Measurements from ENCODE around the gene SORL1.

Gene SORL1

GRCh38 chr11:121456816-121457431 lies 4.8 kb downstream of the SORL1 start:
- H3K36me3 ChIP-seq (ENCODE audit: control insufficient read depth, insufficient read depth, low read length) = no peaks in the 10 kb centered on the region
- H3K4me3 ChIP-seq (ENCODE audit: low read depth, low read length) = no peak overlapping the region
- no peak overlapping the region for H3K9ac ChIP-seq (ENCODE audit: low read depth, low read length)
- no peaks in the 10 kb centered on the region for H3K27me3 ChIP-seq (ENCODE audit: control insufficient read depth, insufficient read depth, low read length)
- peaks cover 33% of the 10 kb centered on the region for H3K4me1 ChIP-seq (ENCODE audit: control insufficient read depth, insufficient read depth, low read length)
- H3K9me3 ChIP-seq (ENCODE audit: control insufficient read depth, insufficient read depth, low read length) = no peaks in the 10 kb centered on the region

- no peak overlapping the region for H3K9ac ChIP-seq (ENCODE audit: low read depth, low read length)
- H3K36me3 ChIP-seq (ENCODE audit: control insufficient read depth, insufficient read depth, low read length) = no peaks in the 10 kb centered on the region
- no peaks in the 10 kb centered on the region for H3K27me3 ChIP-seq (ENCODE audit: control insufficient read depth, insufficient read depth, low read length)
- peaks cover 34% of the 10 kb centered on the region for H3K4me1 ChIP-seq (ENCODE audit: control insufficient read depth, insufficient read depth, low read length)
- no peaks in the 10 kb centered on the region for H3K9me3 ChIP-seq (ENCODE audit: control insufficient read depth, insufficient read depth, low read length)
- no peak overlapping the region for H3K4me3 ChIP-seq (ENCODE audit: low read depth, low read length)
These were observed 6.4 kb downstream of the SORL1 start for GRCh38 chr11:121458551-121458950.

GRCh38 chr11:121459413-121460017 lies 7.4 kb downstream of the SORL1 start:
- Histone ChIP-seq H3K9ac (ENCODE audit: low read depth, low read length) (no peak overlapping the region), H3K4me3 (ENCODE audit: low read depth, low read length) (no peak overlapping the region), H3K4me1 (ENCODE audit: control insufficient read depth, insufficient read depth, low read length) (peaks cover 34% of the 10 kb centered on the region), H3K36me3 (ENCODE audit: control insufficient read depth, insufficient read depth, low read length) (no peaks in the 10 kb centered on the region), H3K9me3 (ENCODE audit: control insufficient read depth, insufficient read depth, low read length) (no peaks in the 10 kb centered on the region), H3K27me3 (ENCODE audit: control insufficient read depth, insufficient read depth, low read length) (no peaks in the 10 kb centered on the region)

- H3K4me3 ChIP-seq (ENCODE audit: low read depth, low read length) = no peak overlapping the region
- H3K4me1 ChIP-seq (ENCODE audit: control insufficient read depth, insufficient read depth, low read length) = peaks cover 39% of the 10 kb centered on the region
- no peaks in the 10 kb centered on the region for H3K27me3 ChIP-seq (ENCODE audit: control insufficient read depth, insufficient read depth, low read length)
- H3K36me3 ChIP-seq (ENCODE audit: control insufficient read depth, insufficient read depth, low read length) = no peaks in the 10 kb centered on the region
- H3K9ac ChIP-seq (ENCODE audit: low read depth, low read length) = no peak overlapping the region
- H3K9me3 ChIP-seq (ENCODE audit: control insufficient read depth, insufficient read depth, low read length) = no peaks in the 10 kb centered on the region
These were observed 8.9 kb downstream of the SORL1 start for GRCh38 chr11:121460941-121461514.

- H3K4me3 ChIP-seq (ENCODE audit: low read depth, low read length) = no peak overlapping the region
- peaks cover 41% of the 10 kb centered on the region for H3K4me1 ChIP-seq (ENCODE audit: control insufficient read depth, insufficient read depth, low read length)
- no peaks in the 10 kb centered on the region for H3K27me3 ChIP-seq (ENCODE audit: control insufficient read depth, insufficient read depth, low read length)
- no peaks in the 10 kb centered on the region for H3K36me3 ChIP-seq (ENCODE audit: control insufficient read depth, insufficient read depth, low read length)
- no peak overlapping the region for H3K9ac ChIP-seq (ENCODE audit: low read depth, low read length)
- no peaks in the 10 kb centered on the region for H3K9me3 ChIP-seq (ENCODE audit: control insufficient read depth, insufficient read depth, low read length)
These were observed 9.7 kb downstream of the SORL1 start for GRCh38 chr11:121461843-121462242.

GRCh38 chr11:121463689-121464335 lies 11.7 kb downstream of the SORL1 start:
- H3K9ac ChIP-seq (ENCODE audit: low read depth, low read length) = no peak overlapping the region
- H3K4me3 ChIP-seq (ENCODE audit: low read depth, low read length) = no peak overlapping the region

GRCh38 chr11:121464352-121464946 lies 12.3 kb downstream of the SORL1 start:
- Histone ChIP-seq H3K4me1 (ENCODE audit: control insufficient read depth, insufficient read depth, low read length) (peaks cover 43% of the 10 kb centered on the region), H3K9ac (ENCODE audit: low read depth, low read length) (no peak overlapping the region)

More at GRCh38 chr11:121463689-121464335, 11.7 kb downstream of the SORL1 start:
- Histone ChIP-seq H3K9me3 (ENCODE audit: control insufficient read depth, insufficient read depth, low read length) (no peaks in the 10 kb centered on the region), H3K36me3 (ENCODE audit: control insufficient read depth, insufficient read depth, low read length) (no peaks in the 10 kb centered on the region), H3K4me1 (ENCODE audit: control insufficient read depth, insufficient read depth, low read length) (peaks cover 40% of the 10 kb centered on the region), H3K27me3 (ENCODE audit: control insufficient read depth, insufficient read depth, low read length) (no peaks in the 10 kb centered on the region)

GRCh38 chr11:121465709-121466062 lies 13.6 kb downstream of the SORL1 start:
- no peak overlapping the region for H3K4me3 ChIP-seq (ENCODE audit: low read depth, low read length)
- no peaks in the 10 kb centered on the region for H3K9me3 ChIP-seq (ENCODE audit: control insufficient read depth, insufficient read depth, low read length)
- peak overlapping the region; percentile 50 for H3K9ac ChIP-seq (ENCODE audit: low read depth, low read length)
- no peaks in the 10 kb centered on the region for H3K27me3 ChIP-seq (ENCODE audit: control insufficient read depth, insufficient read depth, low read length)
- H3K4me1 ChIP-seq (ENCODE audit: control insufficient read depth, insufficient read depth, low read length) = peaks cover 43% of the 10 kb centered on the region
- H3K36me3 ChIP-seq (ENCODE audit: control insufficient read depth, insufficient read depth, low read length) = no peaks in the 10 kb centered on the region

More at GRCh38 chr11:121464352-121464946, 12.3 kb downstream of the SORL1 start:
- Histone ChIP-seq H3K36me3 (ENCODE audit: control insufficient read depth, insufficient read depth, low read length) (no peaks in the 10 kb centered on the region), H3K9me3 (ENCODE audit: control insufficient read depth, insufficient read depth, low read length) (no peaks in the 10 kb centered on the region), H3K4me3 (ENCODE audit: low read depth, low read length) (no peak overlapping the region), H3K27me3 (ENCODE audit: control insufficient read depth, insufficient read depth, low read length) (no peaks in the 10 kb centered on the region)

GRCh38 chr11:121466063-121466794 lies 14.1 kb downstream of the SORL1 start:
- H3K4me1 ChIP-seq (ENCODE audit: control insufficient read depth, insufficient read depth, low read length) = peaks cover 43% of the 10 kb centered on the region
- H3K9me3 ChIP-seq (ENCODE audit: control insufficient read depth, insufficient read depth, low read length) = no peaks in the 10 kb centered on the region
- H3K9ac ChIP-seq (ENCODE audit: low read depth, low read length) = peak overlapping the region; percentile 50
- no peak overlapping the region for H3K4me3 ChIP-seq (ENCODE audit: low read depth, low read length)
- H3K27me3 ChIP-seq (ENCODE audit: control insufficient read depth, insufficient read depth, low read length) = no peaks in the 10 kb centered on the region
- H3K36me3 ChIP-seq (ENCODE audit: control insufficient read depth, insufficient read depth, low read length) = no peaks in the 10 kb centered on the region

- Histone ChIP-seq H3K4me1 (ENCODE audit: control insufficient read depth, insufficient read depth, low read length) (peaks cover 43% of the 10 kb centered on the region), H3K9ac (ENCODE audit: low read depth, low read length) (no peak overlapping the region), H3K9me3 (ENCODE audit: control insufficient read depth, insufficient read depth, low read length) (no peaks in the 10 kb centered on the region), H3K27me3 (ENCODE audit: control insufficient read depth, insufficient read depth, low read length) (no peaks in the 10 kb centered on the region), H3K4me3 (ENCODE audit: low read depth, low read length) (no peak overlapping the region), H3K36me3 (ENCODE audit: control insufficient read depth, insufficient read depth, low read length) (no peaks in the 10 kb centered on the region)
These were observed 15.4 kb downstream of the SORL1 start for GRCh38 chr11:121467471-121467870.

- H3K4me3 ChIP-seq (ENCODE audit: low read depth, low read length) = no peak overlapping the region
- no peaks in the 10 kb centered on the region for H3K27me3 ChIP-seq (ENCODE audit: control insufficient read depth, insufficient read depth, low read length)
- no peaks in the 10 kb centered on the region for H3K9me3 ChIP-seq (ENCODE audit: control insufficient read depth, insufficient read depth, low read length)
- H3K4me1 ChIP-seq (ENCODE audit: control insufficient read depth, insufficient read depth, low read length) = peaks cover 43% of the 10 kb centered on the region
- no peak overlapping the region for H3K9ac ChIP-seq (ENCODE audit: low read depth, low read length)
- no peaks in the 10 kb centered on the region for H3K36me3 ChIP-seq (ENCODE audit: control insufficient read depth, insufficient read depth, low read length)
These were observed 15.9 kb downstream of the SORL1 start for GRCh38 chr11:121467965-121468364.
